Measurements from ENCODE around the gene CD99L2. TPM values are rescaled to one million over a fixed set of nuclear protein-coding genes. Genes with fewer than 3 reads are reported as not detected.

The CD99L2 gene
- total and polyA plus RNA-seq, 10 of the 15 experiments (the other 5 are each of a cell fraction or from before 2014, with no cell fraction given) = 1.1 to 22.9 (median 13.0) TPM

- CTCF ChIA-PET = no interaction called here
- DNase-seq (ENCODE audit: low read depth, low spot score) = no peak
These were observed 64.9 kb downstream of the CD99L2 start for GRCh38 chrX:150833454-150834056.

More at GRCh38 chrX:150833454-150834056, 64.9 kb downstream of the CD99L2 start:
- no peaks in the 10 kb centered on the region for H3K79me2 ChIP-seq (ENCODE audit: control insufficient read depth, insufficient read depth, low read length)
- no peak overlapping the region for H2AFZ ChIP-seq (ENCODE audit: control insufficient read depth, low read depth, low read length)
- H3K9me3 ChIP-seq (replicated peaks; ENCODE audit: control insufficient read depth, insufficient read depth, low read length) = no peaks in the 10 kb centered on the region; the same call in 2 of the 3 replicates
- no peak overlapping the region for H3K4me2 ChIP-seq (ENCODE audit: control insufficient read depth, insufficient read depth)
- H3K4me1 ChIP-seq (ENCODE audit: control insufficient read depth, insufficient read depth, low read length) = no peaks in the 10 kb centered on the region
- in situ Hi-C loops (cut with MboI) (no loop called here), intact Hi-C loops (cut with micrococcal nuclease; ENCODE audit: unreplicated experiment) (no loop called here)
- BruUV-seq (replicated peaks) = no TSS peak
- WGBS (ENCODE audit: insufficient coverage, insufficient replicate concordance, low lambda C conversion rate, missing lambda C conversion rate) = 38% methylated on average over 1 of the region's 1 CpG
- H3K4me3 ChIP-seq = no peak overlapping the region
- no peaks in the 10 kb centered on the region for H4K20me1 ChIP-seq (ENCODE audit: control insufficient read depth, insufficient read depth)
- H3K9ac ChIP-seq (ENCODE audit: control insufficient read depth, insufficient read depth, low read length) = no peak overlapping the region
- no peak for TF ChIP-seq STAT1 (conservative IDR thresholded peaks at IDR 0.05)
- TF ChIP-seq POLR2AphosphoS2 (IDR thresholded peaks at IDR 0.05; ENCODE audit: low read depth, low read length) = no peak
- no peak for TF ChIP-seq ATF7 (IDR thresholded peaks at IDR 0.05; ENCODE audit: low read depth)
- TF ChIP-seq RBBP5 (conservative IDR thresholded peaks at IDR 0.05) = no peak
- TF ChIP-seq CHD2 (IDR thresholded peaks at IDR 0.05; ENCODE audit: borderline replicate concordance, low read depth, low read length) = no peak
- no peak for TF ChIP-seq FOXM1 (IDR thresholded peaks at IDR 0.05; ENCODE audit: low read depth, low read length)
- TF ChIP-seq MYB (IDR thresholded peaks at IDR 0.05; ENCODE audit: borderline replicate concordance, low read depth, low read length) = no peak
- TF ChIP-seq ATF3 (IDR thresholded peaks at IDR 0.05; ENCODE audit: borderline replicate concordance, extremely low read depth, low read depth, low read length) = no peak
- TF ChIP-seq FOS (IDR thresholded peaks at IDR 0.05; ENCODE audit: borderline replicate concordance, extremely low read depth, insufficient read length) = no peak
- TF ChIP-seq ZNF622 (IDR thresholded peaks at IDR 0.05) = no peak
- TF ChIP-seq NFYB (IDR thresholded peaks at IDR 0.05; ENCODE audit: insufficient read depth, low read depth, low read length) = no peak
- no peak for TF ChIP-seq ESRRA (IDR thresholded peaks at IDR 0.05; ENCODE audit: low read length)
- no peak for TF ChIP-seq MLLT1 (IDR thresholded peaks at IDR 0.05)
- no peak for TF ChIP-seq RELB (IDR thresholded peaks at IDR 0.05; ENCODE audit: low read depth)
- no peak for TF ChIP-seq CREB1 (IDR thresholded peaks at IDR 0.05; ENCODE audit: low read depth)
- no peak for TF ChIP-seq HDGF (IDR thresholded peaks at IDR 0.05)
- H3K27ac ChIP-seq (ENCODE audit: control insufficient read depth, insufficient read depth) = no peak overlapping the region
- RAD21 ChIA-PET (ENCODE audit: unreplicated experiment) = no interaction called here
- FAIRE-seq (no peak), ATAC-seq (no peak)
- POLR2A ChIA-PET = no interaction called here
- no peaks in the 10 kb centered on the region for H3K27me3 ChIP-seq (replicated peaks in 1 of 2; ENCODE audit: control insufficient read depth in 2 of 2, insufficient read depth in 2 of 2, low read length in 1 of 2)
- SMC1A ChIA-PET (ENCODE audit: uncharacterized antibody, unreplicated experiment) = no interaction called here
- H3K36me3 ChIP-seq (ENCODE audit: control insufficient read depth in 2 of 2, insufficient read depth in 2 of 2, low read length in 1 of 2) = no peaks in the 10 kb centered on the region

Measured in GM12878 (cell line).